ENCODE measurements around the gene DNAJB2. TPM values are rescaled to one million over a fixed set of nuclear protein-coding genes. Genes with fewer than 3 reads are reported as not detected.

The DNAJB2 gene
- total RNA-seq, 1 experiment from 2014 or later: 66.2 TPM

DNA sequence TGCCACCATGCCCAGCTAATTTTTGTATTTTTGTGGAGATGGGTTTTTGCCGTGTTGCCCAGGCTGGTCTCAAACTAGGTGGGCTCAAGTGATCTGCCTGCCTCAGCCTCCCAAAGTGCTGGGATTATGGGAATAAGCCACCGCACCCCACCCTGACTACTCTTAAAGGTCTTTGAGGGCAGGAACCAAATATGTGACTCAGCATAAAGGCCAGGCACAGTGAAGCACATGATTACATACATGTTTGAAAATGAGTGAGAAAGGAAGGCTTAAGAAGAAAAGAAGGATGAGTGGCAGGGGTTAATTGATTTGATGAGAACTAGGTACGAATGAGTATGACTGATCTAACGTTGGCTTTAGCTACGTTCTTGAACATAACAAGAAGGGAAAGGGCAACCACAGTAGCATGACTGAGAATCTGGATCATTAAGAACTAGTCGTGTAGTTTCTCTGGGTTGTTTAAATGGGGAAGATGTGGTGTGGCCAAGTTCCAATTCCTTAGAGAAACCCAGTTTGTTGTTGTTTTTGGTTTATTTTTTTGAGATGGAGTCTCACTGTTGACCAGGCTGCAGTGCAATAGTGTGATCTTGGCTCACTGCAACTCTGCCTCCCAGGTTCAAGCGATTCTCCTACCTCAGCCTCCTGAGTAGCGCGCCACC, 46.6 kb downstream of the DNAJB2 start:
- Histone ChIP-seq H3K36me3 (ENCODE audit: control insufficient read depth, insufficient read depth, low read length) (no peaks in the 10 kb centered on the region), H3K4me1 (ENCODE audit: control insufficient read depth, insufficient read depth, low read length) (no peaks in the 10 kb centered on the region), H3K27me3 (ENCODE audit: control insufficient read depth, insufficient read depth, low read length) (0 out of 2 replicates have a peak, but pooled peaks cover 2% of the 10 kb centered on the region), H3K4me3 (ENCODE audit: low read depth in 2 of 2, low read length in 2 of 2) (no peak overlapping the region), H3K9me3 (ENCODE audit: control insufficient read depth, insufficient read depth, low read depth, low read length) (no peaks in the 10 kb centered on the region), H3K27ac (ENCODE audit: low read length) (no peak overlapping the region)
- CTCF ChIA-PET: no interaction called here
- POLR2A ChIA-PET: no interaction called here
- ATAC-seq (no peak), DNase-seq (ENCODE audit: low read depth, low spot score) (no peak)
- BruUV-seq (replicated peaks): no TSS peak
- in situ Hi-C loops (cut with HindIII; ENCODE audit: low pct_unique_long_range_greater_than_20kb, low sequenced_read_pairs): no loop called here
- TF ChIP-seq SIN3A (IDR thresholded peaks at IDR 0.05; ENCODE audit: borderline replicate concordance, insufficient read depth, low read depth, low read length) (no peak), TCF7L2 (IDR thresholded peaks at IDR 0.05; ENCODE audit: low read depth, low read length) (no peak), POLR2AphosphoS5 (IDR thresholded peaks at IDR 0.05; ENCODE audit: low read depth, low read length) (no peak)
- TF ChIP-seq, protein P1, sequence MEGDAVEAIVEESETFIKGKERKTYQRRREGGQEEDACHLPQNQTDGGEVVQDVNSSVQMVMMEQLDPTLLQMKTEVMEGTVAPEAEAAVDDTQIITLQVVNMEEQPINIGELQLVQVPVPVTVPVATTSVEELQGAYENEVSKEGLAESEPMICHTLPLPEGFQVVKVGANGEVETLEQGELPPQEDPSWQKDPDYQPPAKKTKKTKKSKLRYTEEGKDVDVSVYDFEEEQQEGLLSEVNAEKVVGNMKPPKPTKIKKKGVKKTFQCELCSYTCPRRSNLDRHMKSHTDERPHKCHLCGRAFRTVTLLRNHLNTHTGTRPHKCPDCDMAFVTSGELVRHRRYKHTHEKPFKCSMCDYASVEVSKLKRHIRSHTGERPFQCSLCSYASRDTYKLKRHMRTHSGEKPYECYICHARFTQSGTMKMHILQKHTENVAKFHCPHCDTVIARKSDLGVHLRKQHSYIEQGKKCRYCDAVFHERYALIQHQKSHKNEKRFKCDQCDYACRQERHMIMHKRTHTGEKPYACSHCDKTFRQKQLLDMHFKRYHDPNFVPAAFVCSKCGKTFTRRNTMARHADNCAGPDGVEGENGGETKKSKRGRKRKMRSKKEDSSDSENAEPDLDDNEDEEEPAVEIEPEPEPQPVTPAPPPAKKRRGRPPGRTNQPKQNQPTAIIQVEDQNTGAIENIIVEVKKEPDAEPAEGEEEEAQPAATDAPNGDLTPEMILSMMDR (IDR thresholded peaks at IDR 0.05): no peak
- TF ChIP-seq, protein P2, sequence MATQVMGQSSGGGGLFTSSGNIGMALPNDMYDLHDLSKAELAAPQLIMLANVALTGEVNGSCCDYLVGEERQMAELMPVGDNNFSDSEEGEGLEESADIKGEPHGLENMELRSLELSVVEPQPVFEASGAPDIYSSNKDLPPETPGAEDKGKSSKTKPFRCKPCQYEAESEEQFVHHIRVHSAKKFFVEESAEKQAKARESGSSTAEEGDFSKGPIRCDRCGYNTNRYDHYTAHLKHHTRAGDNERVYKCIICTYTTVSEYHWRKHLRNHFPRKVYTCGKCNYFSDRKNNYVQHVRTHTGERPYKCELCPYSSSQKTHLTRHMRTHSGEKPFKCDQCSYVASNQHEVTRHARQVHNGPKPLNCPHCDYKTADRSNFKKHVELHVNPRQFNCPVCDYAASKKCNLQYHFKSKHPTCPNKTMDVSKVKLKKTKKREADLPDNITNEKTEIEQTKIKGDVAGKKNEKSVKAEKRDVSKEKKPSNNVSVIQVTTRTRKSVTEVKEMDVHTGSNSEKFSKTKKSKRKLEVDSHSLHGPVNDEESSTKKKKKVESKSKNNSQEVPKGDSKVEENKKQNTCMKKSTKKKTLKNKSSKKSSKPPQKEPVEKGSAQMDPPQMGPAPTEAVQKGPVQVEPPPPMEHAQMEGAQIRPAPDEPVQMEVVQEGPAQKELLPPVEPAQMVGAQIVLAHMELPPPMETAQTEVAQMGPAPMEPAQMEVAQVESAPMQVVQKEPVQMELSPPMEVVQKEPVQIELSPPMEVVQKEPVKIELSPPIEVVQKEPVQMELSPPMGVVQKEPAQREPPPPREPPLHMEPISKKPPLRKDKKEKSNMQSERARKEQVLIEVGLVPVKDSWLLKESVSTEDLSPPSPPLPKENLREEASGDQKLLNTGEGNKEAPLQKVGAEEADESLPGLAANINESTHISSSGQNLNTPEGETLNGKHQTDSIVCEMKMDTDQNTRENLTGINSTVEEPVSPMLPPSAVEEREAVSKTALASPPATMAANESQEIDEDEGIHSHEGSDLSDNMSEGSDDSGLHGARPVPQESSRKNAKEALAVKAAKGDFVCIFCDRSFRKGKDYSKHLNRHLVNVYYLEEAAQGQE (IDR thresholded peaks at IDR 0.05; ENCODE audit: insufficient read depth in 1 of 2, low read depth in 2 of 2, low read length in 1 of 2): no peak
- intact Hi-C loops (cut with micrococcal nuclease; ENCODE audit: unreplicated experiment): no loop called here

DNA sequence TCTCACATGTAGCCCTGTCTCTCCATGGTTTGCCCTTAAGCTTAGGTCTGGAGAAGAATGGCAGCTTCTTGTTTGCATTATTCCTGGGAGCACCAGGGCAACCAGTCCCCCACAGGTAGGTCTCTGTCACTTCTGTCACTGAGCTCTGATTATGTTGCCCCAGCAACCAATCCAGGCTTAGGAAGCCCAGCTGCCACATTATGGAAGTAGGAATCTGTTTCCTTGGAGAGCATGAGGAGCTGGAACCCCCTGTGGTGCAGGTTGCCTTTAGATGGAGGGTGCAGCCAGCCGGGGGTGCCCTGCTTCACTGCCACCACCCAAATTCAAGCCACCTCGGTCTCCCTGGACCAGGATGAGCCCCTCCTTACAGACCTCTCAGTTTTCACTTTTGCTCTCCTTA, 48.6 kb downstream of the DNAJB2 start:
- DNase-seq (ENCODE audit: low read depth, low spot score) (no peak), ATAC-seq (no peak)
- ChIA-PET POLR2A (no interaction called here), CTCF (no interaction called here)
- Histone ChIP-seq H3K27me3 (ENCODE audit: control insufficient read depth, insufficient read depth, low read length) (0 out of 2 replicates have a peak, but pooled peaks cover 2% of the 10 kb centered on the region), H3K36me3 (ENCODE audit: control insufficient read depth, insufficient read depth, low read length) (no peaks in the 10 kb centered on the region), H3K4me3 (ENCODE audit: low read depth in 2 of 2, low read length in 2 of 2) (no peak overlapping the region), H3K4me1 (ENCODE audit: control insufficient read depth, insufficient read depth, low read length) (no peaks in the 10 kb centered on the region), H3K9me3 (ENCODE audit: control insufficient read depth, insufficient read depth, low read depth, low read length) (no peaks in the 10 kb centered on the region), H3K27ac (ENCODE audit: low read length) (no peak overlapping the region)
- intact Hi-C loops (cut with micrococcal nuclease; ENCODE audit: unreplicated experiment) (no loop called here), in situ Hi-C loops (cut with HindIII; ENCODE audit: low pct_unique_long_range_greater_than_20kb, low sequenced_read_pairs) (no loop called here)
- BruUV-seq (replicated peaks): no TSS peak
- no peak for TF ChIP-seq POLR2AphosphoS5 (IDR thresholded peaks at IDR 0.05; ENCODE audit: low read depth, low read length)
- no peak for TF ChIP-seq SIN3A (IDR thresholded peaks at IDR 0.05; ENCODE audit: borderline replicate concordance, insufficient read depth, low read depth, low read length)
- TF ChIP-seq TCF7L2 (IDR thresholded peaks at IDR 0.05; ENCODE audit: low read depth, low read length): no peak
- TF ChIP-seq, protein P1 (IDR thresholded peaks at IDR 0.05): no peak
- TF ChIP-seq, protein P2 (IDR thresholded peaks at IDR 0.05; ENCODE audit: insufficient read depth in 1 of 2, low read depth in 2 of 2, low read length in 1 of 2): no peak

Data from Panc1 (cell line).